MM.1S (cell line): ENCODE data around the gene SPAG17.

Source experiments
- DNase-seq: peaks from one replicate; pipeline ENCODE4 v3.0.0-alpha.2; 2015
- H2AFZ ChIP-seq: fragments of 300-600 bp; sonication (generic); 2 replicates; pipeline ENCODE4 v1.6.0; 2016; ENCODE audit warnings: antibody characterized with exemption, low read length
- H3F3A ChIP-seq: fragments of 300-600 bp; sonication (generic); 2 replicates; pipeline ENCODE4 v1.6.1; 2016; ENCODE audit warnings: mild to moderate bottlenecking, antibody characterized with exemption, low read length, moderate library complexity, mixed read lengths; ENCODE audit not compliant: insufficient read depth
- H3K27ac ChIP-seq: fragments of 300-600 bp; sonication (generic); 2 replicates; pipeline ENCODE4 v1.5.1; 2016; ENCODE audit warnings: mild to moderate bottlenecking, low read length
- H3K27me3 ChIP-seq: fragments of 300-600 bp; sonication (generic); replicated peaks from 2 replicates; pipeline ENCODE4 v1.6.0; 2016; ENCODE audit warnings: low read length; ENCODE audit not compliant: insufficient read depth
- H3K36me3 ChIP-seq: fragments of 300-600 bp; sonication (generic); replicated peaks from 2 replicates; pipeline ENCODE4 v1.6.1; 2016; ENCODE audit warnings: mild to moderate bottlenecking, low read length, mixed read lengths; ENCODE audit not compliant: insufficient read depth
- H3K4me1 ChIP-seq: fragments of 300-600 bp; sonication (generic); 2 replicates; pipeline ENCODE4 v1.6.1; 2016; ENCODE audit warnings: low read length, mixed read lengths
- H3K4me2 ChIP-seq: fragments of 300-600 bp; sonication (generic); 2 replicates; pipeline ENCODE4 v1.6.0; 2016; ENCODE audit warnings: low read depth, low read length
- H3K4me3 ChIP-seq: fragments of 300-600 bp; sonication (generic); 2 replicates; pipeline ENCODE4 v1.5.1; 2016; ENCODE audit warnings: low read length, mixed read lengths
- H3K79me2 ChIP-seq: fragments of 300-600 bp; sonication (generic); 2 replicates; pipeline ENCODE4 v1.6.1; 2016; ENCODE audit warnings: mixed run types, low read length, mixed read lengths
- H3K9ac ChIP-seq: fragments of 300-600 bp; sonication (generic); 2 replicates; pipeline ENCODE4 v1.6.1; 2016; ENCODE audit warnings: low read length, mixed read lengths
- H3K9me2 ChIP-seq: fragments of 300-600 bp; sonication (generic); replicated peaks from 2 replicates; pipeline ENCODE4 v1.6.1; 2016; ENCODE audit warnings: mild to moderate bottlenecking, low read length, mixed read lengths; ENCODE audit not compliant: insufficient read depth
- H3K9me3 ChIP-seq: fragments of 300-600 bp; sonication (generic); replicated peaks from 2 replicates; pipeline ENCODE4 v1.6.1; 2016; ENCODE audit warnings: mild to moderate bottlenecking, low read length, mixed read lengths; ENCODE audit not compliant: insufficient read depth
- H4K20me1 ChIP-seq: fragments of 300-600 bp; sonication (generic); 2 replicates; pipeline ENCODE4 v1.6.1; 2016; ENCODE audit warnings: mild to moderate bottlenecking, low read length, moderate library complexity, mixed read lengths; ENCODE audit not compliant: insufficient read depth
- EZH2 ChIP-seq: fragments of 300-600 bp; sonication (generic); optimal IDR thresholded peaks from 2 replicates; pipeline ENCODE3; 2017; ENCODE audit warnings: low read depth, mild to moderate bottlenecking, antibody characterized with exemption, low read length, mixed read lengths
- EZH2phosphoT487 ChIP-seq: fragments of 300-600 bp; sonication (generic); IDR thresholded peaks from 2 replicates; pipeline ENCODE4 v1.6.1; 2018; ENCODE audit warnings: antibody characterized with exemption, low read length
- TF ChIP-seq, protein P1 (sequence below): fragments of 300-600 bp; sonication (generic); IDR thresholded peaks from 2 replicates; pipeline ENCODE4 v1.5.1; 2016; ENCODE audit warnings: antibody characterized with exemption, low read length, mixed read lengths

Gene SPAG17

GRCh38 chr1:118110580-118110979 is 74.4 kb downstream of the SPAG17 start:
- no peak overlapping the region for H2AFZ ChIP-seq
- no peak overlapping the region for H3K27ac ChIP-seq
- H4K20me1 ChIP-seq, result no peaks in the 10 kb centered on the region
- no peaks in the 10 kb centered on the region for H3K36me3 ChIP-seq
- H3F3A ChIP-seq, result no peaks in the 10 kb centered on the region
- H3K27me3 ChIP-seq, result no peaks in the 10 kb centered on the region
- H3K9me3 ChIP-seq, result no peaks in the 10 kb centered on the region
- TF ChIP-seq EZH2phosphoT487, result no peak
- TF ChIP-seq, protein P1, sequence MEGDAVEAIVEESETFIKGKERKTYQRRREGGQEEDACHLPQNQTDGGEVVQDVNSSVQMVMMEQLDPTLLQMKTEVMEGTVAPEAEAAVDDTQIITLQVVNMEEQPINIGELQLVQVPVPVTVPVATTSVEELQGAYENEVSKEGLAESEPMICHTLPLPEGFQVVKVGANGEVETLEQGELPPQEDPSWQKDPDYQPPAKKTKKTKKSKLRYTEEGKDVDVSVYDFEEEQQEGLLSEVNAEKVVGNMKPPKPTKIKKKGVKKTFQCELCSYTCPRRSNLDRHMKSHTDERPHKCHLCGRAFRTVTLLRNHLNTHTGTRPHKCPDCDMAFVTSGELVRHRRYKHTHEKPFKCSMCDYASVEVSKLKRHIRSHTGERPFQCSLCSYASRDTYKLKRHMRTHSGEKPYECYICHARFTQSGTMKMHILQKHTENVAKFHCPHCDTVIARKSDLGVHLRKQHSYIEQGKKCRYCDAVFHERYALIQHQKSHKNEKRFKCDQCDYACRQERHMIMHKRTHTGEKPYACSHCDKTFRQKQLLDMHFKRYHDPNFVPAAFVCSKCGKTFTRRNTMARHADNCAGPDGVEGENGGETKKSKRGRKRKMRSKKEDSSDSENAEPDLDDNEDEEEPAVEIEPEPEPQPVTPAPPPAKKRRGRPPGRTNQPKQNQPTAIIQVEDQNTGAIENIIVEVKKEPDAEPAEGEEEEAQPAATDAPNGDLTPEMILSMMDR, result no peak
- no peak for TF ChIP-seq EZH2
- no peak overlapping the region for H3K9ac ChIP-seq
- no peaks in the 10 kb centered on the region for H3K9me2 ChIP-seq
- no peak overlapping the region for H3K4me3 ChIP-seq
- H3K79me2 ChIP-seq, result no peaks in the 10 kb centered on the region
- H3K4me1 ChIP-seq, result no peaks in the 10 kb centered on the region
- H3K4me2 ChIP-seq, result no peak overlapping the region
- DNase-seq, result no peak

GRCh38 chr1:118104951-118105350 is 80.1 kb downstream of the SPAG17 start:
- Histone ChIP-seq H3K79me2 (no peaks in the 10 kb centered on the region), H3K27ac (no peak overlapping the region), H3K9me2 (no peaks in the 10 kb centered on the region), H3K27me3 (no peaks in the 10 kb centered on the region), H3K4me3 (no peak overlapping the region), H3K4me1 (no peaks in the 10 kb centered on the region), H3K36me3 (no peaks in the 10 kb centered on the region), H3K9ac (no peak overlapping the region), H3F3A (no peaks in the 10 kb centered on the region), H3K4me2 (no peak overlapping the region), H2AFZ (no peak overlapping the region), H3K9me3 (no peaks in the 10 kb centered on the region), H4K20me1 (no peaks in the 10 kb centered on the region)
- no peak for DNase-seq
- TF ChIP-seq EZH2 (no peak), EZH2phosphoT487 (no peak)
- TF ChIP-seq, protein P1, result no peak

DNA sequence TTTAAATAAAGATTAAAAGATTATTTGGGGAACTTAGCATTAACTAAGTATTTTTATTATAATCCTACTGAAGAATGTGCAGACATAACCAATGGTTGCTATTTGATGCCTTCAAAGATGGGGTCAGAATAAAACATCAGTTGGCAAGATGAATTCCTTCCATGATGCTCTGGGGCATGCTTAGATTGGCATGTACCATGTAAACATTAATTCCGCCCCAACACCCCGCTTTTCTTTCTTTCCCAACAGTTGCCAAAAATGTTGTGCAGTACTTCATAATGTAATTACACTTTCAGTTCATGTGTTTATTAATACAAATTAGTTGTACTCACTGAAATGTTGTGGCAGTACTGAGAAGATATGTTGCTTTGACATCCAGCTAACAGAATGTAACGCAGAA is 82.6 kb downstream of the SPAG17 start:
- no peak for TF ChIP-seq EZH2
- TF ChIP-seq, protein P1, result no peak
- TF ChIP-seq EZH2phosphoT487, result no peak

More for the DNA sequence above, 82.6 kb downstream of the SPAG17 start:
- no peak overlapping the region for H3K4me2 ChIP-seq
- no peak for DNase-seq
- H2AFZ ChIP-seq, result no peak overlapping the region
- H3K9me3 ChIP-seq, result no peaks in the 10 kb centered on the region
- no peaks in the 10 kb centered on the region for H3K79me2 ChIP-seq
- no peak overlapping the region for H3K9ac ChIP-seq
- no peaks in the 10 kb centered on the region for H4K20me1 ChIP-seq
- H3K4me1 ChIP-seq, result no peaks in the 10 kb centered on the region
- H3K27me3 ChIP-seq, result no peaks in the 10 kb centered on the region
- H3F3A ChIP-seq, result no peaks in the 10 kb centered on the region
- no peaks in the 10 kb centered on the region for H3K9me2 ChIP-seq
- no peaks in the 10 kb centered on the region for H3K36me3 ChIP-seq
- H3K4me3 ChIP-seq, result no peak overlapping the region
- H3K27ac ChIP-seq, result no peak overlapping the region
